Lower leg skin (tissue), 4 donors: Measurements from ENCODE around the gene COL18A1. TPM values are rescaled to one million over a fixed set of nuclear protein-coding genes. Genes with fewer than 3 reads are reported as not detected.

Experiments used
- DNase-seq, 2 donors: peaks; one replicate each; pipeline ENCODE4 v3.0.0-alpha.2; 2019; ENCODE audit warnings: low spot score in 2 of 2
- H3K4me3 ChIP-seq: fragments of 200-600 bp; sonication (generic); 2 replicates; pipeline ENCODE4 v1.5.1; 2017; ENCODE audit warnings: mild to moderate bottlenecking, low read depth; ENCODE audit not compliant: poor library complexity, severe bottlenecking
- CTCF ChIP-seq, 3 donors: fragments of 450-650 bp; IDR thresholded peaks; one replicate each; pipeline ENCODE4 v1.5.1; 2016; ENCODE audit warnings: antibody characterized with exemption in 3 of 3, mild to moderate bottlenecking in 3 of 3, moderate library complexity in 2 of 3
- POLR2A ChIP-seq, 2 donors: fragments of 450-650 bp; IDR thresholded peaks; one replicate each; pipeline ENCODE4 v1.6.1; 2016 to 2017; ENCODE audit warnings: antibody characterized with exemption in 2 of 2, mild to moderate bottlenecking in 1 of 2, moderate library complexity in 1 of 2
- WGBS, 2 donors: methylation state at CpG; one replicate each; pipeline ENCODE4 v1.1.5; 2018; 5-methylcytosine and 5-hydroxymethylcytosine counted together
- intact Hi-C: fragments of 100-400 bp; cut with DNase I; formaldehyde crosslinking; loops from one replicate; pipeline ENCODE4 v1.15.0; 2023; ENCODE audit warnings: low total_unique reads
- total RNA-seq, 4 donors: library from RNA; depleted of rRNA; stranded (reverse); fragments of >200 nt; gene quantifications; one replicate each; pipeline ENCODE4 v1.1.0, GENCODE V29; 2016

Gene COL18A1
- total RNA-seq, 4 donors from 2014 or later = 63.3 to 126 (median 85.9) TPM

GRCh38 chr21:45387506-45387905, 17.5 kb upstream of the COL18A1 start:
- H3K4me3 ChIP-seq = no peak overlapping the region
- TF ChIP-seq POLR2A (IDR thresholded peaks at IDR 0.05) (no peak), CTCF (IDR thresholded peaks at IDR 0.05) (no peak)
- intact Hi-C loops = no loop called here
- 79 to 86% methylated on average over 13 of the region's 13 CpGs for WGBS, 2 donors
- no peak for DNase-seq

GRCh38 chr21:45388011-45388521, 16.9 kb upstream of the COL18A1 start:
- WGBS, 2 donors = 79% methylated on average over 5 to 7 of the region's 7 CpGs
- DNase-seq = peak in 1 of 2 donors; percentile 78
- no peak for TF ChIP-seq CTCF (IDR thresholded peaks at IDR 0.05)
- TF ChIP-seq POLR2A (IDR thresholded peaks at IDR 0.05) = no peak
- H3K4me3 ChIP-seq = no peak overlapping the region
- intact Hi-C loops = no loop called here

- 90 to 91% methylated on average over 15 to 19 of the region's 19 CpGs for WGBS, 2 donors
Measured at GRCh38 chr21:45388611-45389296, 16.2 kb upstream of the COL18A1 start.

GRCh38 chr21:45390121-45390751, 14.7 kb upstream of the COL18A1 start:
- DNase-seq = peak in 1 of 2 donors; percentile 77
- WGBS, 2 donors = 88 to 95% methylated on average over 23 to 27 of the region's 28 CpGs
- H3K4me3 ChIP-seq = no peak overlapping the region
- intact Hi-C loops = no loop called here
- no peak for TF ChIP-seq POLR2A (IDR thresholded peaks at IDR 0.05)
- no peak for TF ChIP-seq CTCF (IDR thresholded peaks at IDR 0.05)

More at GRCh38 chr21:45388611-45389296, 16.2 kb upstream of the COL18A1 start:
- TF ChIP-seq POLR2A (IDR thresholded peaks at IDR 0.05) = no peak
- no peak for TF ChIP-seq CTCF (IDR thresholded peaks at IDR 0.05)
- intact Hi-C loops = no loop called here
- DNase-seq = peak in 1 of 2 donors; percentile 77
- H3K4me3 ChIP-seq = no peak overlapping the region

- WGBS, 2 donors = 85 to 86% methylated on average over 27 to 32 of the region's 32 CpGs
Measured at GRCh38 chr21:45390831-45391742, 13.9 kb upstream of the COL18A1 start.

More at GRCh38 chr21:45390831-45391742, 13.9 kb upstream of the COL18A1 start:
- no peak overlapping the region for H3K4me3 ChIP-seq
- intact Hi-C loops = no loop called here
- TF ChIP-seq CTCF (IDR thresholded peaks at IDR 0.05) (no peak), POLR2A (IDR thresholded peaks at IDR 0.05) (no peak)
- DNase-seq = peak in 1 of 2 donors; percentile 79
